ENCODE data around the gene KLHL29.

Gene KLHL29

GRCh38 chr2:23687713-23688112, 302.7 kb downstream of the KLHL29 start:
- no peak for TF ChIP-seq CTCF (IDR thresholded peaks at IDR 0.05)
- no peak overlapping the region for H3K27ac ChIP-seq
- DNase-seq (ENCODE audit: low spot score), result no peak
- no peak overlapping the region for H3K4me3 ChIP-seq

- DNase-seq (ENCODE audit: low spot score), result no peak
- no peak overlapping the region for H3K4me3 ChIP-seq
- no peak overlapping the region for H3K27ac ChIP-seq
- no peak for TF ChIP-seq CTCF (IDR thresholded peaks at IDR 0.05)
Observed at GRCh38 chr2:23688486-23689130, 303.6 kb downstream of the KLHL29 start.

GRCh38 chr2:23689131-23689700, 304.2 kb downstream of the KLHL29 start:
- no peak for TF ChIP-seq CTCF (IDR thresholded peaks at IDR 0.05)
- no peak for DNase-seq (ENCODE audit: low spot score)
- H3K4me3 ChIP-seq, result no peak overlapping the region
- H3K27ac ChIP-seq, result no peak overlapping the region

GRCh38 chr2:23689891-23690290, 304.9 kb downstream of the KLHL29 start:
- DNase-seq (ENCODE audit: low spot score), result no peak
- no peak for TF ChIP-seq CTCF (IDR thresholded peaks at IDR 0.05)
- H3K4me3 ChIP-seq, result no peak overlapping the region
- no peak overlapping the region for H3K27ac ChIP-seq

GRCh38 chr2:23690421-23691105, 305.6 kb downstream of the KLHL29 start:
- H3K27ac ChIP-seq, result no peak overlapping the region
- H3K4me3 ChIP-seq, result no peak overlapping the region
- no peak for TF ChIP-seq CTCF (IDR thresholded peaks at IDR 0.05)
- no peak for DNase-seq (ENCODE audit: low spot score)

- TF ChIP-seq CTCF (IDR thresholded peaks at IDR 0.05), result no peak
- DNase-seq (ENCODE audit: low spot score), result no peak
- Histone ChIP-seq H3K27ac (no peak overlapping the region), H3K4me3 (no peak overlapping the region)
Observed at GRCh38 chr2:23691106-23691470, 306.1 kb downstream of the KLHL29 start.

GRCh38 chr2:23691565-23691964, 306.6 kb downstream of the KLHL29 start:
- no peak overlapping the region for H3K4me3 ChIP-seq
- no peak for DNase-seq (ENCODE audit: low spot score)
- H3K27ac ChIP-seq, result no peak overlapping the region
- TF ChIP-seq CTCF (IDR thresholded peaks at IDR 0.05), result no peak
